Measurements from ENCODE around the gene STK17B. TPM values are rescaled to one million over a fixed set of nuclear protein-coding genes. Genes with fewer than 3 reads are reported as not detected.

The STK17B gene
- total RNA-seq, 1 donor = 114 TPM

DNA sequence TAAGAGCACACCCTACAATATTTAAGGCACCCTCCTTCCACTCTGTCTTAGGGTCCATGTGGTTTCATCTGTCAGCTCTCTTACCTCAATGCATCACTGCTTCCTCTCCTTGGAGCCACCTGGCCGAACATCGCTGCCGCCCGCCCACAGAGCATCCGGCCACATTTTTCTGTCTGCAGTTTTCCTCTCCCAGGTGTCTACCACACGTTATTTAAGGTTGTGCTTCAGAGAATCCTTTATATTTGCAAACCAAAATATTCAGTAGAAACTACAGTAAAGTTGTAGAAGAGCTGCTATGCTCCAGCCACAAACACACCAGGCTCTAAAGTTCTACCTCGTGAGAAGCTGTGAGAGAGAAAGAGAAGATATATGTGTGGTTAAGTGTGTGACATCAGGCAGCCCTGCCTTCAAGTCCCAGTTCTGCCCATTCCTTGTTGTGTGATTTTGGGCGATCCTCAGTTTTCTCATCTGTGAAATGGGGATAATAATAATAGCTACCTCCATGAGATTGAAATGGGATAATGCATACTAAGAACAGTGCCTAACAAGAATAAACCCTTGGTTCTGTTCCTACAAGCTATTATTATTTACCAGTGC, 4.9 kb upstream of the STK17B start:
- H3K4me3 ChIP-seq (ENCODE audit: low read depth, low read length) = no peak overlapping the region
- TF ChIP-seq, protein P1, sequence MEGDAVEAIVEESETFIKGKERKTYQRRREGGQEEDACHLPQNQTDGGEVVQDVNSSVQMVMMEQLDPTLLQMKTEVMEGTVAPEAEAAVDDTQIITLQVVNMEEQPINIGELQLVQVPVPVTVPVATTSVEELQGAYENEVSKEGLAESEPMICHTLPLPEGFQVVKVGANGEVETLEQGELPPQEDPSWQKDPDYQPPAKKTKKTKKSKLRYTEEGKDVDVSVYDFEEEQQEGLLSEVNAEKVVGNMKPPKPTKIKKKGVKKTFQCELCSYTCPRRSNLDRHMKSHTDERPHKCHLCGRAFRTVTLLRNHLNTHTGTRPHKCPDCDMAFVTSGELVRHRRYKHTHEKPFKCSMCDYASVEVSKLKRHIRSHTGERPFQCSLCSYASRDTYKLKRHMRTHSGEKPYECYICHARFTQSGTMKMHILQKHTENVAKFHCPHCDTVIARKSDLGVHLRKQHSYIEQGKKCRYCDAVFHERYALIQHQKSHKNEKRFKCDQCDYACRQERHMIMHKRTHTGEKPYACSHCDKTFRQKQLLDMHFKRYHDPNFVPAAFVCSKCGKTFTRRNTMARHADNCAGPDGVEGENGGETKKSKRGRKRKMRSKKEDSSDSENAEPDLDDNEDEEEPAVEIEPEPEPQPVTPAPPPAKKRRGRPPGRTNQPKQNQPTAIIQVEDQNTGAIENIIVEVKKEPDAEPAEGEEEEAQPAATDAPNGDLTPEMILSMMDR (IDR thresholded peaks at IDR 0.05; ENCODE audit: insufficient read depth, low read length) = no peak
- DNase-seq (ENCODE audit: low read depth) = no peak

DNA sequence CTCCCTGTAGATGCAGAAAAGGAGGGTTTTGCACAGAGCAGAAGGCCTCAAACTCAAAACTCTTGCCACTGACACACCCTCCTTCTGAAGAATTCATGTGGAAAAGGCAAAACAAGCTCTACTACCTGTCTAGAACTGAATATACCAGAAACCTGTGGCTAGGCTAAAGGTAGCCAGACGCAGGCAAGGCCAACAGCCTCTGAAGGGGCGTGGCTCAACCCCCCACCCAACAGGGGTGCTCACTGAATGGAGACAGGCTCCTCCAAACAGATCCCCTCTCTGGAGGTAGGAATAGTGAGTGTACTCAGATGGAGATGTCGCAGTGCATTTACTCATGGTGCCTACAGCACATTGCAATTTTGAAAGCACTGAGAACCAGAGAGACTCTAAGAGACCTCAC, 3.0 kb upstream of the STK17B start:
- no peak overlapping the region for H3K4me3 ChIP-seq (ENCODE audit: low read depth, low read length)
- DNase-seq (ENCODE audit: low read depth) = no peak
- TF ChIP-seq, protein P1 (IDR thresholded peaks at IDR 0.05; ENCODE audit: insufficient read depth, low read length) = no peak

DNA sequence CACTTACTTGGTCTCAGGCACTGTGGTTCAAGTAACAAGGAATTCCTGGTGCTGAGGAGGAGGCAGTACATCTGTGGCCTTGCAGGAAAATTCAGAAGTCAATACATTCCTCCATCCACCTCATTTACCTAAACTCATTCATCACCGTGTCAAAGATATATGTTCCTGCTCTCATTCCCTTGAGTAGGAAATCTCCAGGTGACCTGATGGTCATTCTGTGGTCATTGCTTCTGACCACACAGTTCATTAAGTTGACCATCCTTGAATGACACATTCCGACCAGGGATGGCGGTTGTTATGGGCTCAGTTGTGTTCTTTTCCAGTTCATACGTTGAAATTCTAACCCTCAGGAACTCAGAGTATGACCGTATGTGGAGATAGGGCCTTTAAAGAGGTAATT, 2.1 kb upstream of the STK17B start:
- H3K4me3 ChIP-seq (ENCODE audit: low read depth, low read length) = no peak overlapping the region
- TF ChIP-seq, protein P1 (IDR thresholded peaks at IDR 0.05; ENCODE audit: insufficient read depth, low read length) = no peak
- DNase-seq (ENCODE audit: low read depth) = no peak

DNA sequence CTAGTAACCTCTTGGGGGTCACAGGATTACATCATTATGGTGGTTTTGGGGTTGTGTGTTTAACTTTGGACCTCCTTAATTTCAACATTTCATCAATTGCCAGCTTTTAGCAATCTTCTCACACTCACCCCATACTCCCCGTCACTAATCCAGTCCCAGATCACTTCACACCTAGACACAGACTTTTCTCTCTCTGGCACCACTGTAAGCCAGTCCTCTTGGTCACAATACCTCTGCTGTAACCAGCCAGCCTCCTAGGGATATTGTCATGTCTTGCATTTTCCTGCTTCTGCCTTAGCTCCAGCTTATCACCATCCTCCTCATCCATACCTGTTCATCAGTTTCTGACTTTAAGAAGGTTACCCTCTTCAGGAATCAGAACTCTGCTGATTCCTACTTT, 1.6 kb upstream of the STK17B start:
- TF ChIP-seq, protein P1 (IDR thresholded peaks at IDR 0.05; ENCODE audit: insufficient read depth, low read length) = no peak
- DNase-seq (ENCODE audit: low read depth) = no peak
- no peak overlapping the region for H3K4me3 ChIP-seq (ENCODE audit: low read depth, low read length)

DNA sequence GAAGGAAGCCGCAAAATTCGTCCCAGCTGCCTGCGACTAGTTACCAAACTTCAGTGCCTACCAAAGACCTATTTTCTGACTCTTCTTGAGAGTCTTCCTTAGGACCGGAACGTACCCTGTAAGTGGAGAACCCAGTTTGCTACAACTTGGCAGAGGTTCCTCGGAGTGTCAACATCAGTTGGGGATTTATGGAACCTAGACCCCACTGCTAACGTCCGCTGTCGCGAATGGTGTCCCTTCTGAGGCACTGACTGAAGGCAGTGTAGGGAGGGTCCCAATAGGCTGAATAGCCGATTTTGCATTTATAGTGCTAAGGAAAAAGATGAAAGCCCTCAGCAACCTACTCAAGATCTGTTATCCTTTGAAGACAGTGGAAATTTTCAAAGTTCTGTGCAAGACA, 568 bp upstream of the STK17B start:
- H3K4me3 ChIP-seq (ENCODE audit: low read depth, low read length) = peak overlapping the region; percentile 66
- peak; percentile 17 for DNase-seq (ENCODE audit: low read depth)
- TF ChIP-seq, protein P1 (IDR thresholded peaks at IDR 0.05; ENCODE audit: insufficient read depth, low read length) = no peak

DNA sequence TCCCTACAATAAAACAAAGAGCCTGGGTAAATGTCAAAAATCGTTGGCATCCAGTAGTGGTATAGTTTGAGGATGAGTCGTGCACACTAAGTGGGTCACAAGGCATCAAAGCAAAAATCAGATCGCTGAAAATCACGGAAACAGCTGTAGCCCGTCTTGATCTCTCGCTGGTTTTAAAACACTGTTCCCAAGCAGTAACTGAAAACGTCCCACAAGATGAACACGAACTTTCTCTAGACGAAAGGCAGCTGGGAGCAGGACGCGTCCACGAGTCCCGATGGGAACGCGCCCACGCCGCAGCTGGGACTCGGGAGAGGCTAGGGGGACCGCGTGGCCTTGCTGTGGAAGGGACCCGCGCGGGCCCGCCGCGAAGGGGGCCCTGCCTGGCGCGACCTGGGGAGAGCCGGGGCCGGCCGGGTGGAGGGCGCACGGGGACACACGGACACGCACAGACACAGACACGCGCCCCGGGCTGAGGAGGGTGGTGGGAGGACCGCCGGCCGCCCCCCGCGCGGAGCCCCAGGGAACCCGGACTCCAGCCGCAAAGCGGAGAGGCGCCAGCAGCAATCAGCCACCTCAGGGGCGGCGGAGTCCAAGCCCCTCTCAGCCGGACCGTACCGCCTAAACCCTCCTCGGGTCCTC, 651 bp downstream of the STK17B start:
- TF ChIP-seq, protein P1 (IDR thresholded peaks at IDR 0.05; ENCODE audit: insufficient read depth, low read length) = no peak
- H3K4me3 ChIP-seq (ENCODE audit: low read depth, low read length) = peak overlapping the region; percentile 89
- DNase-seq (ENCODE audit: low read depth) = peak; percentile 57
